Ammon's horn (tissue), 1 donor: ENCODE data around the gene PRPH.

Source experiments
- DNase-seq: peaks from one replicate; pipeline ENCODE4 v3.0.0-alpha.2; 2016; ENCODE audit warnings: low spot score

PRPH gene

DNA sequence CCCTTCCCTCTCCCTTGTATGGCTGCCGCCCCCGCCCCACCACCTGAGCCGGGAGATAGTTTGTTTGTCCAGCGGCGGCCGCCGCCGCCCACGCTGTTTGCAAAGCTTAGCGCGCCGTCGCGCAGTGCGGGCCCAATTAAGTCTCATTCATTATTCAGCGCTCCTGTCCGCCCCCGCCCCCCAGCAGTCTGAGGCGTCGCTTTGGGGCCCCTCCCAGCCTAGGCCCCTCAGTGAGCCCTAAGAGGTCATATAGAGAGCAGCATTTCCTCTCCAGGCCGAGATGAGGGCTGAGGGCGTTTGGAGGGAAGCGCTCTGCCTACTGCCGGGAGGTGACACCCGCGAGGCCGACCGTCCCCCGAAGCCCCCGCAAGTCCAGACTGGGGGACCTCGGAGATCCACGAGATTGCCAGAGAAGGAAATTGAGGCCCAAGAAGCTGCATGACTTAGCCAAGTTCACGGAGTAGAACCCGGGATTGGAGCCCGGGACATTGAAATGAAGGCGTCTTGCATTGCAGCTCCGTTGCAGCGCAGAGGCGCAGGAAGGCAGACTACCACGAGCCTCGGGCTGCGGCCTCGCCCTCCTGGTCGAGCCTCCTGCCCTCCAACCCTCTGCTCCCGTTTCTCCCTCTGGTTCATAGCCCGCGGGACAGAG, 51.8 kb downstream of the PRPH start, which contains the start of gene DNAJC22:
Gene DNAJC22, plus strand, starts transcription at position 230 of the 652 bp plus-strand sequence. CDS start 1,985 bp downstream, outside the sequence.
- DNase-seq: no peak

DNA sequence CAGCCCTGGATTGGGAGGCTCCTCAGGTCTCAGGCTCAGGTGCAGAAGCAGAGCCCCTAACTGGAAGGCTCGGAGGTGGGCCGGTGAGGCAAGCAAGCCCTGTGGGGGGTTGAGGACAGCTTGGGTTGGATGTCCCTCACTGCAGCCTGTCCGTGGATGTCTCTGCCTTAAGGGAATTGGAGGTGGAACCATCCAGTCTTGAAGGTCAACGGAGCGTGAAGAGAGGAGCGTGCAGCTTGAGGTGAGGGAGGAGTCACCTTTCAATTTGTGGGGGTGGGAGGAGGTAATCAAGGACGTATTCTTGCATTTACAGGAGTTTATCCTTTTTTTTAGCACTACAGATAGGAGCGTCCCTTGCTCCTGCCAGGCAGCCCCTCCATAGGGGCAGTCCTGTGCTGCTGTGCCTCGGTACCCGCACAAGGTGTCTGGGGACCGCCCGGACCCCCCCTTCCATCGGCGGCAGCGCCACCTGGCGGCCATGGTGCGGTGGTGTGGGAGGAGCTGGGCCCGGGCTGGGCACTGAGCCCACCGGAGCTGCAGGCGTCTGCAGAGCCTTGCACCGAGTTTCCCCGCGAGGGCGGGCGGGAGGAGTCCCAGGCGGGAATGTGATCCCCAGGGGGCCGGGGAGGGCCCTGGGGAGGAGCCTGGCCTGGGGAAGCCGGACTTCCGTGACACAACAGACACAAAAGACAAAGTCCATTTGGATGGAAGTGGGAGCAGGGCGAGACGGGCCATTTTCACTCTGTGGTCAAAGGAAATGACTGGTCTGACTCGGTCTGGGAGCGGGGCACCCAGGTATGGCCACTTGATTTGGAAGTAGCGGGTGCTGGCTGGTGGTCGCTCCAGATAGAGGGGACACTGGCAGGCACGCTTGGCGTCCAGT, 52.6 kb downstream of the PRPH start:
- DNase-seq: peak; percentile 89
